HG03439 (cell line): ENCODE data around the gene CD55.

Source experiments
- ATAC-seq: cut with Tn5 transposase; IDR thresholded peaks from one replicate; pipeline ENCODE4 v1.9.1; 2021; ENCODE audit warnings: mild to moderate bottlenecking, moderate library complexity; ENCODE audit not compliant: unreplicated experiment

Gene CD55

GRCh38 chr1:207328004-207328403 lies 6.5 kb downstream of the CD55 start:
- no peak for ATAC-seq

GRCh38 chr1:207328908-207329440 lies 7.5 kb downstream of the CD55 start:
- ATAC-seq: no peak

GRCh38 chr1:207329469-207329868 lies 8.0 kb downstream of the CD55 start:
- no peak for ATAC-seq

GRCh38 chr1:207330011-207330710 lies 8.7 kb downstream of the CD55 start:
- no peak for ATAC-seq

GRCh38 chr1:207331354-207332313 lies 10.2 kb downstream of the CD55 start:
- ATAC-seq: no peak

- ATAC-seq: no peak
Observed at GRCh38 chr1:207333009-207333600, 11.6 kb downstream of the CD55 start.

GRCh38 chr1:207333620-207334019 lies 12.1 kb downstream of the CD55 start:
- ATAC-seq: no peak

GRCh38 chr1:207334337-207334736 lies 12.9 kb downstream of the CD55 start:
- ATAC-seq: no peak

- no peak for ATAC-seq
Observed at GRCh38 chr1:207335138-207335537, 13.7 kb downstream of the CD55 start.

- peak; percentile 81 for ATAC-seq
Observed at GRCh38 chr1:207335695-207336363, 14.4 kb downstream of the CD55 start.

GRCh38 chr1:207336559-207337467 lies 15.3 kb downstream of the CD55 start:
- ATAC-seq: peak; percentile 49

GRCh38 chr1:207342332-207342731 lies 20.9 kb downstream of the CD55 start:
- ATAC-seq: no peak

GRCh38 chr1:207343675-207344074 lies 22.2 kb downstream of the CD55 start:
- no peak for ATAC-seq

- no peak for ATAC-seq
Observed at GRCh38 chr1:207344221-207344620, 22.7 kb downstream of the CD55 start.

- ATAC-seq: no peak
Observed at GRCh38 chr1:207345644-207346477, 24.4 kb downstream of the CD55 start.

- no peak for ATAC-seq
Observed at GRCh38 chr1:207346513-207346912, 25.0 kb downstream of the CD55 start.

- no peak for ATAC-seq
Observed at GRCh38 chr1:207349979-207350378, 28.5 kb downstream of the CD55 start.

GRCh38 chr1:207352554-207352953 lies 31.1 kb downstream of the CD55 start:
- no peak for ATAC-seq

GRCh38 chr1:207355060-207355459 lies 33.6 kb downstream of the CD55 start:
- no peak for ATAC-seq
